PC-3 (cell line): Measurements from ENCODE around the gene GNG10.

Source experiments
- EZH2 ChIP-seq: fragments of 300-600 bp; sonication (generic); IDR thresholded peaks from one replicate; pipeline ENCODE4 v1.6.1; 2017; ENCODE audit warnings: antibody characterized with exemption, mild to moderate bottlenecking, low read length; ENCODE audit not compliant: unreplicated experiment
- EZH2phosphoT487 ChIP-seq: fragments of 300-600 bp; sonication (generic); IDR thresholded peaks from 2 replicates; pipeline ENCODE4 v1.6.1; 2018; ENCODE audit warnings: mild to moderate bottlenecking, antibody characterized with exemption, low read length, borderline replicate concordance
- TF ChIP-seq, protein P1 (sequence below): fragments of 300-600 bp; sonication (generic); conservative IDR thresholded peaks from 2 replicates; pipeline ENCODE4 v1.5.1; 2017; ENCODE audit warnings: antibody characterized with exemption, low read depth, mild to moderate bottlenecking, low read length

DNA sequence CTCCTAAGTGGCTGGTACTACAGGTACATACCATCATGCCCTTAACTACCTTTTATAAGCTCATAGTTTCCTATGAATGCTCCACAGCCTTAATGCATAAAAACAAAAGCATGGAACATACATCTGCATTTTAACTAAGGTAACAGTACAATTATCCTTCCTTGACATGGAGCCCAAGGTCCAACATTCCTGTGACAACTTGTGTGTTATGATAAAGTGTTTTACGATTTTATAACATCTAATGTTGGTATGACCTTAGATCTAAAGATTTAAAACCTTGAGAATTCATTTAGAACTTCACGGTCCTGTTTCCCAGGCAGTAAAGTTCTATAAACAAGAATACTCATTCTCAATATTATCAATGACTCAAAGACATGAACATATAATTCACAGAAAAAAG is 43.1 kb downstream of the GNG10 start:
- TF ChIP-seq, protein P1, sequence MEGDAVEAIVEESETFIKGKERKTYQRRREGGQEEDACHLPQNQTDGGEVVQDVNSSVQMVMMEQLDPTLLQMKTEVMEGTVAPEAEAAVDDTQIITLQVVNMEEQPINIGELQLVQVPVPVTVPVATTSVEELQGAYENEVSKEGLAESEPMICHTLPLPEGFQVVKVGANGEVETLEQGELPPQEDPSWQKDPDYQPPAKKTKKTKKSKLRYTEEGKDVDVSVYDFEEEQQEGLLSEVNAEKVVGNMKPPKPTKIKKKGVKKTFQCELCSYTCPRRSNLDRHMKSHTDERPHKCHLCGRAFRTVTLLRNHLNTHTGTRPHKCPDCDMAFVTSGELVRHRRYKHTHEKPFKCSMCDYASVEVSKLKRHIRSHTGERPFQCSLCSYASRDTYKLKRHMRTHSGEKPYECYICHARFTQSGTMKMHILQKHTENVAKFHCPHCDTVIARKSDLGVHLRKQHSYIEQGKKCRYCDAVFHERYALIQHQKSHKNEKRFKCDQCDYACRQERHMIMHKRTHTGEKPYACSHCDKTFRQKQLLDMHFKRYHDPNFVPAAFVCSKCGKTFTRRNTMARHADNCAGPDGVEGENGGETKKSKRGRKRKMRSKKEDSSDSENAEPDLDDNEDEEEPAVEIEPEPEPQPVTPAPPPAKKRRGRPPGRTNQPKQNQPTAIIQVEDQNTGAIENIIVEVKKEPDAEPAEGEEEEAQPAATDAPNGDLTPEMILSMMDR, result no peak
- TF ChIP-seq EZH2phosphoT487 (no peak), EZH2 (no peak)
